Stimulated activated CD4-positive, alpha-beta T cell treated with anti-CD3 and anti-CD28 coated beads, TNF-alpha, amount 100 ng/mL, for 48 hours (primary cell): ENCODE results near the gene CAMK2N2.
A peak's percentile ranks its signal among the peaks of the same experiment; 100 is the strongest.

ENCODE experiments used
- DNase-seq, 3 donors: peaks; one replicate each; pipeline ENCODE4 v3.0.0-alpha.2; 2020; ENCODE audit warnings: low read depth in 3 of 3

The CAMK2N2 gene

DNA sequence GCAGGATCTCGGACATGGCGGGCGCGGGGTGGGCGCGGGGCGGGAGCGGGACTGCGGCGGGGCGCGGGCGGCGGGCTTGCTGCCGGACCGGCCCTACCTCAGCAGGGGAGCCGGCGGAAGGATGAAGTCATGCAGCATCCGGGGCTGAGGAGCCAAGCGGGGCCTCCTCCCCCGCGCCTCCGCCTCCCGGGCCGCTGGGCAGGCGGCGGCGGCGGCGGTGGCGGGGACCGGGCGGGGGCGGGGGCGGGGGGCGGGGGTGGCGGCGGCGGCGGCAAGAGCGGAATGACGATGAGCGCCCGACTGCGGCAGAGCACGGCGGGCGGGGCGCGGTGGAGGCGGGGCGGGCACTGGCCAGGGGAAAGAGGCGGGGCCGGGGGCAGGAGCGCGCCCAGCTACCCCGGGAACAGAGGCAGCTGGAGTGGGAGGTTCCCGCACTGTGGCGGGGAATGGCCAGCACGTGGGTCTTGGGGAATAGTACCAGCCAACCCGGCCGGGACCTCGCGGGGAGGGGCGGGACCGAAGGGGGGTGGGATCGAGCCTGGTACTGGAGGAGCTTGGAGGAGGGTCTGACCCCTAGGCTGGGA lies at the start of gene CAMK2N2:
TSS of gene CAMK2N2 (minus strand) at position 284 of the 584 bp plus-strand sequence. CDS start at position 16, 268 bp downstream.
- DNase-seq = peak in 1 of 3 donors; percentile 50

DNA sequence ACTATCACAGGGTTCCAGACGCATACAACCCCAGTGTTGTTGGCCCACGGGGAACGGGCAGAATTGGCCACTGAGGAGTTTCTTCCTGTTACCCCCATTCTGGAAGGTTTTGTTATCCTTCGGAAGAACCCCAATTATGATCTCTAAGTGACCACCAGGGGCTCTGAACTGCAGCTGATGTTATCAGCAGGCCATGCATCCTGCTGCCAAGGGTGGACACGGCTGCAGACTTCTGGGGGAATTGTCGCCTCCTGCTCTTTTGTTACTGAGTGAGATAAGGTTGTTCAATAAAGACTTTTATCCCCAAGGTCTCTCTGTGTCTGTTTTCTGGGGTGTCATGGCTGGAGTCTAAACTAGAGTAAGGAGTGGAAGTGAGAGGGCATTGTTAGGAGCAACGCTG lies 47.4 kb upstream of the CAMK2N2 start:
- DNase-seq = no peak

DNA sequence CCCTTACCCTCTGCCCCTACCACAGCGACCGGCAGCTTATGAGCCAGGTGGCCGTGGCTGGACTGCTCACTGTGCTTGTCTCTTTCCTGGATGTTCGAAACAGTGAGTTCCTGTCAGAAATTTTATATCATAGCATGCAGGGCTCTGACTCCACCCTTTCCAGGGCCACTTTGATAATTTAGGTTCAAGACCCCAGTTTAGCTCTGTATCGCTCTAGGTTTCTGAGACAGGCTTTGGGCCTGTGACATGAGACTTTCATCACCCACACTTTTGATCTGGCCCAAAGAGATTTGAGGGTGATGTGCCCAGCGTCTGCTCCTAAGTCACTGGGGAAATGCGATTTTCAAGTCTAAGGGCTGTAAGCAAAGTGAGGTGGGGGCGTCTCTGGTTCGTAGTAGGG lies 46.6 kb upstream of the CAMK2N2 start:
- no peak for DNase-seq

DNA sequence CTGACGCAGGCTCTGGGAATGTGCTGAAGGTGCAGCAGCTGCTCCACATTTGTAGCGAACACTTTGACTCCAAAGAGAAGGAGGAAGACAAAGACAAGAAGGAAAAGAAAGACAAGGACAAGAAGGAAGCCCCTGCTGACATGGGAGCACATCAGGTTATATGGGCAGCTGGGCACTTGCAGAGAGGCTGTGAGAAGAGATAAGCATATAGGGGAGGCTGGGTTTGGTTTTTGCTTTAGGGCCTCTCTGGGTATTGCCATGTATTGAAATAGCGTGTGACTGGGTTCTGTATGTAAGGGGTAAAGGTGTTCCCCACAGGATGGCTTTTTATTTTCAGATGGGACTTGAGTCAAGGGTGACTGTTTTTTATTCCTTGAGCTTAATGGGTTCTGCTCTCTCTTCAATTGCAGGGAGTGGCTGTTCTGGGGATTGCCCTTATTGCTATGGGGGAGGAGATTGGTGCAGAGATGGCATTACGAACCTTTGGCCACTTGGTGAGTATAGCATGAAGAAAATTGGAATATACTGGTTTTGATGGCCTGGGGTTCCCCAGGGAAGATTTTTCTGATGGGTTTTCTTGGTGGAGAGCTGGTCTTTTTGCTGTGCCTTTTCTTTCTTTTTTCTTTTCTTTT lies 45.1 kb upstream of the CAMK2N2 start:
- no peak for DNase-seq

DNA sequence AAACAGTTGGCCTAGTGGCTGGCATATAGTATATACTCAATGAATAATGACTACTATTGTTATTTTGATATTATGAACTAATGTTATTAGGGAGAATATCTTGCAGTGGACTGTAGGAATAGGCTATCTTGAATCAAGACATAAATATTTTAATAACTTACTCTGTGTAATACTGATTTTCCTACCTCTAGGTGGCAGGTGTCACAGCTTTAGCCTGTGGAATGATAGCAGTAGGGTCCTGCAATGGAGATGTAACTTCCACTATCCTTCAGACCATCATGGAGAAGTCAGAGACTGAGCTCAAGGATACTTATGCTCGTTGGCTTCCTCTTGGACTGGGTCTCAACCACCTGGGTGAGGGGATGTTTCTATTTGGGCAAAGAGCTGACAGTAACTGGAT lies 44.2 kb upstream of the CAMK2N2 start:
- no peak for DNase-seq

DNA sequence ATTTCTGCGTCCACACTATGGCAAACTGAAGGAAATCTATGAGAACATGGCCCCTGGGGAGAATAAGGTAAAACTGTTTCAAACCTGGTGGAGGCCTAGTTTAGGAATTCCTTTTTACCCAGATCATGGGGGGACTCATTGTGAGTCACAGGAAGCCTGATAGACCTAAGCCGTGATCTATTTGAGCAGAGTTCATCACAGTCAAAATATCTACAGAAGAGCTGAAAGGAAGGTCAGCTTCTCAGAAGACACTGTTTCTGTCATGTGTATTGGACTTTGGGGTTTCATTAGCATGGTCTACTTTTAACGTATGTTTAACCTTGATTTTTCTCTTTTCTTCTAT lies 39.0 kb upstream of the CAMK2N2 start:
- no peak for DNase-seq

DNA sequence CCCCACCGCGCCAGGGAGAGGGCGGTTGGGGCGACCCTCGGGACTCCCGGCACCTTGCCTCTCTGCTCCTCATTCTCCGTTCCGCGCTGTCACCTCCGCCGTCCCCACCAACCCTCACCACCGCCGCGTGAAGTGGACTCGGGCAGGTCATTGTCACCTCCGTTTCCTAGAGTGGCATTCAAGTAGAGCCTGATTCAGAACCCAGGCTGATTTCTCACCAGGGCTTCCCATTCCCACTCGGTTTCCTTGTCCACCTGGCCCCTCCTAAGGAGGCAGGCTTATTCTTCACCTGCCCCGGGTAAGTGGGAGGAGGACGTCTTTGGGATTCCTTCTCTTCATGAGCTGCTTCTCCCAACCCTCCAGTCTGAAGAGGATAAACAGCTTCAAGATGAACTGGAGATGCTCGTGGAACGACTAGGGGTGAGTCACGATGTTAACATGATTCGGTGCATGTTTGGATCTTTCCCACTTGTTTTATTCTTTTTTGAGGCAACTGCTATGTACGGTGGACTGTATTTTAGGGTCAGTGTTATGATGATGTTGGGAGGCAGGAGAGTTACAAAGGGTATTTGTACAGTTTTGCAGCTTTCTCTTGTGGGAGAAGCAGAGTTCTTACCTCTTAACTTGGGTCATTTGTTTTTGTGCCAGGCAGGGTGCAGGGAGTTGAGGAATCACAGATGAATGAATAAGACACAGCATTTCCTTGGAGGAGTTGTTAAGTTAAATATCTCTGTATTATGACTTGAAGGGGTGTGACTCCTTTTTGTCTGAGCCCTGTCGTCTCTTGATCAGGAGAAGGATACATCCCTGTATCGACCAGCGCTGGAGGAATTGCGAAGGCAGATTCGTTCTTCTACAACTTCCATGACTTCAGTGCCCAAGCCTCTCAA lies 38.4 kb upstream of the CAMK2N2 start:
- DNase-seq = no peak

DNA sequence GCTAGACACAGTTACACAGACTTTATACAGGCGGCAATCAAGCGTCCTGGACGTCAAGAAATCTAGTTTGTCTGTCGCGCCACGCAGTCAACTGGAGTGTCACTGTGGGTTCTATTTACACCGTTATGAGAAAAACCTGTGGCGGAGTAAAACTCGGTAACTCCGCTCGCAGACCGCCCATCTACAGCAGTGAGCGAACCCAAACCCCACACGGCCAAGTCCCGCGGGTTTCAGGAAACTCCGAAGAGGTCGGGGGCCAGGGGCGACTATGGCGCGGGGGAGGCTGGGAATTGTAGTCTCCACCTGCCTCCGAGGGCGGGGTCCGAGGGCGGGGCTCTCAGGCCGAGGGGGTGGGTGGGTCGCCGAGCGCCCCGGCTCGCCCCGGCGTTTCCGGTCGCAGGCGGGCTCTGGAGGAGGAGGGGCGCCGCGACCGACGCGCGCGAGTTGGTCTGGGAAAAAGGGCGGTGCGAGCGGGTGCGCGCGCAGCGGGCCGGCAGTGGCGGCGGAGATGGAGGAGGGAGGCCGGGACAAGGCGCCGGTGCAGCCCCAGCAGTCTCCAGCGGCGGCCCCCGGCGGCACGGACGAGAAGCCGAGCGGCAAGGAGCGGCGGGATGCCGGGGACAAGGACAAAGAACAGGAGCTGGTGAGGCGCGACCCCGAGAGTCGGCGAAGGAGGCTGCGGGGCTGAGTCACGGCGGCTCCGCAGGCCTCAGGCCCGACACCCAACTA lies 37.6 kb upstream of the CAMK2N2 start, which contains the start of gene PSMD2:
TSS of gene PSMD2 (plus strand) at position 483 of the 729 bp plus-strand sequence. CDS start at position 509, 26 bp downstream.
- DNase-seq = peak; percentile 93 to 98 (median 98)

DNA sequence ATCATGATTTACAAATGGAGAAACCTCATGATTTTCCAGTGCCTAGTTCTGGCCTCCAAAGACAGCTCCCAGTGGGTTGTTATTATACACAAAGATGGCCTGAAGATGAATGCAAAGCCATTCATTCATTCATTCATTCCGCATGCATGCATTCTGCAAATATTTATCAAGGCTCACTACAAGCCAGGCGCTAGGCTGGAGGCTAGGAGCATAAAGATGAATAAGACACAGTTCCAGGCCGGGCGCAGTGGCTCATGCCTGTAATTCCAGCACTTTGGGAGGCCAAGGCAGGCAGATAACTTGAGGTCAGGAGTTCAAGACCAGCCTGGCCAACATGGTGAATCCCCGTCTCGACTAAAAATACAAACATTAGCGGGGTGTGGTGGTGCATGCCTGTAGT lies 35.3 kb upstream of the CAMK2N2 start:
- no peak for DNase-seq

DNA sequence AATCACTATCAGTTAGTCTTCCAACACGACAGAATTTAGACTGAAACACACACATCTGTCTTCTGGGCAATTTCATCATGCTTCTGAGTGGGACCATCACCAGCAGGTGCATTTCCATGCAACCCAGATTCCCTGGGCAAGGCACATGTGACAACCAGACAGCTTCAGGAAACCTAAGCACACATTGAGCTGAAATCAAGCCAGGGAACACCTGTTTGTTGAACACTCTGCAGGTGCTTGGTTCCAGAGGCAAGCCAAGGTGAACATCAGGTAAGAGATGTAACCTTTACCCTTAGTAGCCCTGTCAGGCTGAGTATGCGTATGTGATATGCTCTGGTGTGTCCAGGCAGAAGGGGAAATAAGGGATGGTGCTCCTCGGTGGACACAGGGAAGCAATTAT lies 34.4 kb upstream of the CAMK2N2 start:
- DNase-seq = no peak

DNA sequence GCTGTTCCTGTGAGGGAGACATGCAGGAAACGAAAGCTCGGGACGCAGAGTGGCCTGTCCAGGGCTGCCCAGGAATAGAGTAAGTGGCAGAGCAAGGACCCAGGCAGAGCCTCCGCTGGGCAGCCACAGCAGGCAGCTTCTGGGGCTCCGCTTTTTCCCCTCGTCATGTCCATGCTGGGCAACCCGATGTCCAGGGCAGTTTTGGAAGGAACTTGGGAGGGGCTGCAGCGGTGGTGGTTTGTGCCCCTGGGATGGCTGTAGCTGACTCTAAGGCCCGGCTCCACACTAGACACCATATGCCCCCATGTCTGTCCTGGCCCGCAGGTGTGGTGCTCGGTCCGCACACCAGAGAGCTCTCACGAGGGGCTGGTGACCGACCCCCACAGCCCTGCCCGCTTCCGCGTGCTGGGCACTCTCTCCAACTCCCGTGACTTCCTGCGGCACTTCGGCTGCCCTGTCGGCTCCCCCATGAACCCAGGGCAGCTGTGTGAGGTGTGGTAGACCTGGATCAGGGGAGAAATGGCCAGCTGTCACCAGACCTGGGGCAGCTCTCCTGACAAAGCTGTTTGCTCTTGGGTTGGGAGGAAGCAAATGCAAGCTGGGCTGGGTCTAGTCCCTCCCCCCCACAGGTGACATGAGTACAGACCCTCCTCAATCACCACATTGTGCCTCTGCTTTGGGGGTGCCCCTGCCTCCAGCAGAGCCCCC lies 30.5 kb upstream of the CAMK2N2 start:
- DNase-seq = no peak

DNA sequence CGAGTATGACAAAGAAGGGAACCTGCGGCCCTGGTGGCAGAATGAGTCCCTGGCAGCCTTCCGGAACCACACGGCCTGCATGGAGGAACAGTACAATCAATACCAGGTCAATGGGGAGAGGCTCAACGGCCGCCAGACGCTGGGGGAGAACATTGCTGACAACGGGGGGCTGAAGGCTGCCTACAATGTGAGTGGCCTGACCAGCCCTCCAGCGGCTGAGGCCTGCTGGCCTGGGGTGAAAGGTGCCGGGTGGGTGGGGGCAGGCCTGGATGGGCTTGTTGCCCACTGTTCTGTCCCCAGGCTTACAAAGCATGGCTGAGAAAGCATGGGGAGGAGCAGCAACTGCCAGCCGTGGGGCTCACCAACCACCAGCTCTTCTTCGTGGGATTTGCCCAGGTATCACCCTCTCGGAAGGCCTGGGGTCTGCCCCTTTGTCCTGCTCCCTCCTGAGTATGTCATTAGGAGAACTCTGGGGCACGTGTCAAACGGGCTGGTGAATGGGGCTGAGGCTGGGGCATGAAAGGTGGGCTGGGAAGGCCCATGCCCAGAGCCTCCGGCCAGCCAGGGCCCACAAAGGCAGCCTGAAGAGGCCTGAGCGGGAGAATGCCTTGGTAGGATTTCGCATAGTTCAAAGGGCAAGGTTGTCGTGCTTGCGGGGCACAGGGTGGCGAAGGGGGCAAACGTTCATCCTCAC lies 29.8 kb upstream of the CAMK2N2 start:
- no peak for DNase-seq

DNA sequence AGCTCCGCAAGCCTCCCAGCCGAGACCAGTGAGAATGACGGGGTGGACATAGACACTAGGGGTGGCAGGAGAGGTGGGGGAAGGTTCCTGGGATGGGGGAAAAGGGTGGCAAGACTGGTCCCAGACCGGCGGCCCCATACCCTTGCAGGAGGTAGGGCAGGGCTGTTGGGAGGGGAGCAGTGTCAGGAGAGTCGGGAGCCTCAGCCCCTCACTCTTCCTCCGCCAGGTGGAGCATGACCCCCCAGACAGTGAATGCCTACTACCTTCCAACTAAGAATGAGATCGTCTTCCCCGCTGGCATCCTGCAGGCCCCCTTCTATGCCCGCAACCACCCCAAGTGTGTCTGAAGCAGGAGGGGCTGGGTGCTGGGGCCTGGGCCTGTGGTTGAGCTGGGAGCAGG lies 29.0 kb upstream of the CAMK2N2 start:
- DNase-seq = no peak

DNA sequence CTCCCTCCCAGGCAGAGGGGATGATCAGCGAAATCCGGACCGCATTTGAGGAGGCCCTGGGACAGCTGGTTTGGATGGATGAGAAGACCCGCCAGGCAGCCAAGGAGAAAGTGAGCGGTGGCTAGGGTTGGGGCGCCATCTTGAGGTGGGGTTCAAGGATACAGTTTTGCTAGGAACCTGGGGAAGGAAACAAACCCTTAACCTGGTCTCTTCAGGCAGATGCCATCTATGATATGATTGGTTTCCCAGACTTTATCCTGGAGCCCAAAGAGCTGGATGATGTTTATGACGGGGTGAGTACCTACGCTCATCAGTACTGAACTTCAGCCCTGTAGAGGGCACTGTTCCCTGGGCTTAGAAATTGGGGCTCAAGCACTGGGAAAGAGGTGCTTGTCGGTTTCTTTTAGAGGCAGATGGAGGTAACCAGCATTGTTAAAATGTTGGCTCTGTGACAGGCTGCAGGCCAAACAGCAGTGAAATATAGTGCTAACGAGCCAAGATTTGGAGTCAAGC lies 28.1 kb upstream of the CAMK2N2 start:
- peak; percentile 43 to 64 (median 48) for DNase-seq

DNA sequence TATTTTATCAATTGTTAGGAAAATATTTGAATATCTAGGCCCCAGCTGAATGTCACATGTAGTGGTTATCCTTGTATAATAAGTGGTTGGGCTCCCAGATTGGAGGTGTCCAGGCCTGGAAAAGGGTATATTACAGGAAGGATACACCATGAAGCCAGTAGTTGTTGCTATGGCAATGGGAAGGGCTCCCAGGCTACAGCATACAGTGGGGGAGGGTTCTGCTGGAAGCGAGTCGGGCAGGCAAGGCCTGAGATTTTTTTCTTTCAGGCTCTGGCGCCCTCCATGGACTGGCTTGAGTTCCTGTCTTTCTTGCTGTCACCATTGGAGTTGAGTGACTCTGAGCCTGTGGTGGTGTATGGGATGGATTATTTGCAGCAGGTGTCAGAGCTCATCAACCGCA lies 23.3 kb upstream of the CAMK2N2 start:
- DNase-seq = no peak

DNA sequence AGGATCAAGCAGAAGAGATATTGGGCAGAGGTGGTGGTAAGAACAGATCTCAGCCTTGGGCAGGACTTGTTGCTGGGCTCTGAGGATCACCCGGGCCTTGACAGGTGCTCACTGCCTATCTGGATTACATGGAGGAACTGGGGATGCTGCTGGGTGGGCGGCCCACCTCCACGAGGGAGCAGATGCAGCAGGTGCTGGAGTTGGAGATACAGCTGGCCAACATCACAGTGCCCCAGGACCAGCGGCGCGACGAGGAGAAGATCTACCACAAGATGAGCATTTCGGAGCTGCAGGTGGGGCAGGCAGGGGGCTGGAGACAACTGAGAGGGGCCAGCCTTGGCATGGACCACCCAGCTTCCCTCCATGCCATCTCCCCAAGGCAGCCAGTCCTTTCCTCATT lies 22.3 kb upstream of the CAMK2N2 start:
- DNase-seq = no peak

DNA sequence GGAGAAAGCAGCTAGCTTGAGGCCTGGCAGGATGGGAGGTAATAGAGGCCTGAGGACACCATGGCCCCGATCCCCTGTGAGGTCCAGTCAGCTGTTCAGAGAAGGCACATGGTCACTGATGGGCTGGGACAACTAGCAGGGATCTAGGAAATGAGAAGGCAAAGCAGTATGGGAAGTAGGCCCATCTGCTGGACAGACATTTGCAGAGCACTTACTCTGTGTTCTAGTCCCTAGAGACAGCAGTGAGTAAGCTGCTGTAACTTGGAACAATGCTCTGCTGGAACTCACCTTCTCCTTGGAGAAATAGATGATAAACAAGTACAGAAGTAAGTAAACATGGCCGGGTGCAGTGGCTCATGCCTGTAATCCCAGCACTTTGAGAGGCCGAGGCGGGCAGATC lies 21.6 kb upstream of the CAMK2N2 start:
- no peak for DNase-seq

DNA sequence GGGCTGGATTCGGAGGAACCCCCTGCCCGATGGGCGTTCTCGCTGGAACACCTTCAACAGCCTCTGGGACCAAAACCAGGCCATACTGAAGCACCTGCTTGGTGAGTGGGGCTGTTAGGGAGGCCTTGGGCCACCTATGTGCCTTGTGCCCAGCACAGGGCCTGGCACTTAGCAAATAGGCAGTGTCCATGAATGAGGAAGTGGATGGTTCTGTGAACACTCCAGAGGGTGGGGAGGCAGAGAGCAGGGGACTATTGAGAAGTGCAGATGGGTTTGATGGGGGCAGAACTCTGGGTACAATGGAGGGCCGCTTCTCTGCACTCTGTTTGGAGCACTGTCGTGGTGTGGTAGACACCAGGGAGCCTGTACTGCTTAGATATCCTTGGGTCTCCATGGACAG lies 16.0 kb upstream of the CAMK2N2 start:
- DNase-seq = no peak

DNA sequence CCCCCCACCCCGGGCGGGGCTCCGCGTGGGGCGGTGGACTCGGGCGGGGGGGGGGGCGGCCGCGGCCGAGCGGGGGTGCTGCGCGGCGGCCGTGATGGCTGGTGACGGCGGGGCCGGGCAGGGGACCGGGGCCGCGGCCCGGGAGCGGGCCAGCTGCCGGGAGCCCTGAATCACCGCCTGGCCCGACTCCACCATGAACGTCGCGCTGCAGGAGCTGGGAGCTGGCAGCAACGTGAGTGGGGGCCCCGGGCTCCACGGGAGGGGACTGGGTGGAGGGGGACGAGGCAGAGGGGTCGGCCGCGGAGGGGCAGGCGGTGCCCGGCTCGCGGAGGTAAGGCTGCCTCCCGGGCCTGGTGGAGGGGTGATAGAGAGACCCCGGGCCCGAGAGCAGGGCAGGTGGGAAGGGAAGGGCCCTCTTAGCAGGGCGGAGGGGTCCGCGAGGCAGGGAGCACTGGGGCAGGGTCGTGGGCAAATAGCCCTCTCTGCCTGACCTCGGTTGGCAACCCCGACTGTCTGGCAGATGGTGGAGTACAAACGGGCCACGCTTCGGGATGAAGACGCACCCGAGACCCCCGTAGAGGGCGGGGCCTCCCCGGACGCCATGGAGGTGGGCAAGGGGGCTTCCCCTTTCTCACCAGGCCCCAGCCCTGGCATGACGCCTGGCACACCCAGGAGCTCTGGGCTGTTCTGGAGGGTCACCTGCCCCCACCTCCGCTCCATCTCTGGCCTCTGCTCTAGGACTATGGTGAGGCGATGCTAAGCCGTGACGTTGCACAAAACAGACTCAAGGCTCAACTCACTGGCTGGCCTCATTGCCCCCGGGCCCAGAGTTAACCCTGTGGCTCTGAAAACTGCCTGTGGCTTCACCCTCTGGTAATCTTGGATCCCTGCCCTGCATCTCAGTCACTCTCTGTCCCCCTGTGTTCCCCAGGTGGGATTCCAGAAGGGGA lies 14.9 kb upstream of the CAMK2N2 start, which contains the start of gene ECE2:
TSS of gene ECE2 (plus strand) at position 62 of the 950 bp plus-strand sequence. CDS start at position 194, 132 bp downstream.
- DNase-seq = no peak

DNA sequence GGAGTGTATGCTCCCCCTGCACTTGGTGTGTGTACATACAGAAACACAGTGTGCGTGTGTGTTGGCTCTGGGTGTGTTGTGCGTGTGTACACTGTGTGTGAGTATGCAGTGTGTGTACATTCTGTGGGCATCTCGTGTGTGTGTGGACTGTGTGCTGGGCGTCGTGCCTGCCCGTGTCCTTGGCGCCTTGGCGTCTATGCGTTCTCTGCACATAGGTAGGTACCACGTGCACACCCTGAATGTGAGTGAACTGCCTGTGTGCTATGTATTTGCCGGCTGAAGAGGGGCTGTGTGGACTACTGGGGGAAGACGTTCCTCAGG lies 14.0 kb upstream of the CAMK2N2 start:
- DNase-seq = no peak
